SK-N-SH (cell line): ENCODE data around the gene KRT78. TPM values are rescaled to one million over a fixed set of nuclear protein-coding genes. Genes with fewer than 3 reads are reported as not detected.

ENCODE experiments used
- CTCF ChIA-PET: fragments of 300-600, 350-600 bp; formaldehyde crosslinking; extraction: SDS; loops from one replicate; lab custom pipeline; 2021; lab: Yijun Ruan, JAX
- POLR2A ChIA-PET: fragments of 350-600 bp; sonication (Branson Sonifier 250); formaldehyde crosslinking; extraction: SDS; loops from one replicate; lab custom pipeline; 2020; ENCODE audit warnings: antibody characterized with exemption, inconsistent platforms; lab: Yijun Ruan, JAX
- DNase-seq: peaks from one replicate; pipeline ENCODE4 v3.0.0; 2012
- H2AFZ ChIP-seq: fragments of 200-600 bp; sonication (generic); 2 replicates; pipeline ENCODE4 v1.8.1; 2016; ENCODE audit warnings: antibody characterized with exemption, mild to moderate bottlenecking, low read depth
- H3F3A ChIP-seq: fragments of 200-600 bp; sonication (generic); replicated peaks from 2 replicates; pipeline ENCODE3; 2016; ENCODE audit warnings: antibody characterized with exemption, mild to moderate bottlenecking; ENCODE audit not compliant: insufficient read depth
- H3K27ac ChIP-seq, 2 experiments: fragments of 200-500 bp in 1 of 2; fragments of 200-600 bp in 1 of 2; sonication (Bioruptor generic) in 1 of 2; sonication (generic), shearing (Covaris generic) in 1 of 2; 2 replicates each; pipeline versions ENCODE4 v1.5.1 to v1.6.1; 2014 to 2016; ENCODE audit warnings: low read depth in 2 of 2, inconsistent platforms in 1 of 2, low read length in 1 of 2, mild to moderate bottlenecking in 1 of 2, mixed read lengths in 1 of 2
- H3K27me3 ChIP-seq: fragments of 200-600 bp; sonication (generic), shearing (Covaris generic); 2 replicates; pipeline ENCODE4 v1.6.1; 2016; ENCODE audit warnings: mixed run types; ENCODE audit not compliant: insufficient read depth
- H3K36me3 ChIP-seq, 2 experiments: fragments of 200-500 bp in 1 of 2; fragments of 200-600 bp in 1 of 2; sonication (Bioruptor generic) in 1 of 2; sonication (generic) in 1 of 2; replicated peaks in 1 of 2; 2 replicates each; pipeline versions ENCODE3 to v1.5.1; 2014 to 2016; ENCODE audit warnings: low read length in 1 of 2, mild to moderate bottlenecking in 1 of 2; ENCODE audit not compliant: insufficient read depth in 2 of 2, control insufficient read depth in 1 of 2
- H3K4me1 ChIP-seq, 2 experiments: fragments of 200-500 bp in 1 of 2; fragments of 200-600 bp in 1 of 2; sonication (Bioruptor generic) in 1 of 2; sonication (generic), shearing (Covaris generic) in 1 of 2; 2 replicates each; pipeline versions ENCODE4 v1.5.1 to v1.6.1; 2014 to 2016; ENCODE audit warnings: low read depth in 1 of 2, low read length in 1 of 2, mixed run types in 1 of 2; ENCODE audit not compliant: insufficient read depth in 2 of 2, control insufficient read depth in 1 of 2
- H3K4me2 ChIP-seq: fragments of 200-600 bp; sonication (generic), shearing (Covaris generic); 2 replicates; pipeline ENCODE4 v1.6.1; 2017; ENCODE audit warnings: mixed run types
- H3K4me3 ChIP-seq, 2 experiments: fragments of 200-500 bp in 1 of 2; fragments of 200-600 bp in 1 of 2; sonication (Bioruptor generic) in 1 of 2; sonication (generic), shearing (Covaris generic) in 1 of 2; 2 replicates each; pipeline versions ENCODE4 v1.5.1 to v1.8.1; 2014 to 2016; ENCODE audit warnings: low read depth in 2 of 2, inconsistent platforms in 1 of 2, low read length in 1 of 2, mild to moderate bottlenecking in 1 of 2, mixed read lengths in 1 of 2, moderate library complexity in 1 of 2
- H3K79me2 ChIP-seq: fragments of 200-600 bp; sonication (generic); 2 replicates; pipeline ENCODE4 v1.8.1; 2017; ENCODE audit warnings: mild to moderate bottlenecking; ENCODE audit not compliant: insufficient read depth
- H3K9ac ChIP-seq: fragments of 200-600 bp; sonication (generic); 2 replicates; pipeline ENCODE4 v1.6.1; 2017; ENCODE audit warnings: mixed run types
- H3K9me2 ChIP-seq: fragments of 200-600 bp; sonication (generic); 2 replicates; pipeline ENCODE4 v1.6.1; 2017; ENCODE audit warnings: mixed run types
- H3K9me3 ChIP-seq: fragments of 200-600 bp; sonication (generic); 2 replicates; pipeline ENCODE4 v1.6.1; 2017; ENCODE audit warnings: mixed run types, mild to moderate bottlenecking, moderate library complexity
- H4K20me1 ChIP-seq: fragments of 200-600 bp; sonication (generic); 2 replicates; pipeline ENCODE4 v1.6.1; 2017; ENCODE audit warnings: mild to moderate bottlenecking, mixed run types; ENCODE audit not compliant: insufficient read depth
- CHD2 ChIP-seq: fragments of 150-350 bp; IDR thresholded peaks from 2 replicates; pipeline ENCODE4 v1.6.1; 2018; ENCODE audit warnings: low read length; ENCODE audit not compliant: partially characterized antibody
- ELF1 ChIP-seq: IDR thresholded peaks from 2 replicates; pipeline ENCODE4 v1.4.0; 2012
- EP300 ChIP-seq, 2 experiments: IDR thresholded peaks; 2 replicates each; pipeline versions ENCODE4 v1.4.0 to v1.6.1; 2012; ENCODE audit warnings: borderline replicate concordance in 1 of 2, low read depth in 1 of 2, low read length in 1 of 2
- EZH2phosphoT487 ChIP-seq: fragments of 200-600 bp; sonication (generic); IDR thresholded peaks from 2 replicates; pipeline ENCODE4 v1.6.1; 2017; ENCODE audit warnings: low read depth, mixed run types, mild to moderate bottlenecking, antibody characterized with exemption, moderate library complexity, borderline replicate concordance
- FOSL2 ChIP-seq: IDR thresholded peaks from 2 replicates; pipeline ENCODE4 v1.4.0; 2012; ENCODE audit warnings: low read depth, mild to moderate bottlenecking, moderate library complexity, borderline replicate concordance
- FOXJ3 ChIP-seq: sonication (generic); formaldehyde crosslinking; IDR thresholded peaks from 2 replicates; pipeline ENCODE4 v1.5.1; 2020; ENCODE audit warnings: mild to moderate bottlenecking, missing genetic modification reagents
- FOXM1 ChIP-seq: IDR thresholded peaks from 2 replicates; pipeline ENCODE4 v1.4.0; 2012; ENCODE audit warnings: low read depth, mild to moderate bottlenecking
- GATA2 ChIP-seq: sonication (generic); formaldehyde crosslinking; IDR thresholded peaks from 2 replicates; pipeline ENCODE4 v1.5.0; 2020; ENCODE audit warnings: mild to moderate bottlenecking, missing genetic modification reagents
- MEF2A ChIP-seq: IDR thresholded peaks from 2 replicates; pipeline ENCODE4 v1.4.0; 2012; ENCODE audit warnings: low read depth, borderline replicate concordance
- NFIC ChIP-seq: IDR thresholded peaks from 2 replicates; pipeline ENCODE4 v1.4.0; 2012; ENCODE audit warnings: borderline replicate concordance
- NRF1 ChIP-seq: IDR thresholded peaks from 2 replicates; pipeline ENCODE4 v1.6.1; 2012; ENCODE audit warnings: low read depth, mild to moderate bottlenecking, low read length
- PBX3 ChIP-seq: IDR thresholded peaks from 2 replicates; pipeline ENCODE4; 2012
- RAD21 ChIP-seq: IDR thresholded peaks from 2 replicates; pipeline ENCODE4 v1.6.1; 2012; ENCODE audit warnings: mild to moderate bottlenecking, low read length
- RCOR1 ChIP-seq: fragments of 150-350 bp; IDR thresholded peaks from 2 replicates; pipeline ENCODE4 v1.6.1; 2017; ENCODE audit warnings: antibody characterized with exemption, low read length
- RFX5 ChIP-seq: IDR thresholded peaks from 2 replicates; pipeline ENCODE4 v1.6.1; 2012; ENCODE audit warnings: mild to moderate bottlenecking, improper control_type of control experiment, low read length
- SIN3A ChIP-seq: IDR thresholded peaks from 2 replicates; pipeline ENCODE4 v1.6.1; 2012; ENCODE audit warnings: low read depth, mild to moderate bottlenecking, low read length, moderate library complexity, borderline replicate concordance
- SMC3 ChIP-seq: IDR thresholded peaks from 2 replicates; pipeline ENCODE4 v1.6.1; 2012; ENCODE audit warnings: low read depth, low read length, improper control_type of control experiment
- TEAD4 ChIP-seq: IDR thresholded peaks from 2 replicates; pipeline ENCODE4 v1.4.0; 2012; ENCODE audit warnings: mild to moderate bottlenecking, borderline replicate concordance; ENCODE audit not compliant: insufficient read depth
- USF2 ChIP-seq: fragments of 150-350 bp; IDR thresholded peaks from 2 replicates; pipeline ENCODE4 v1.6.1; 2017; ENCODE audit warnings: antibody characterized with exemption, low read length, low read depth, borderline replicate concordance
- WGBS: methylation state at CpG from one replicate; pipeline ENCODE4 v1.1.6; 2017; ENCODE audit warnings: low lambda C conversion rate; 5-methylcytosine and 5-hydroxymethylcytosine counted together
- polyA plus RNA-seq, 3 experiments: library from polyadenylated mRNA; depleted of rRNA; stranded (reverse); fragments of >200 nt; gene quantifications; 2 replicates each; pipeline ENCODE4 v1.2.3, GENCODE V29; 2012

The KRT78 gene
- polyA plus RNA-seq, 1 of the 3 experiments (the other 2 are of a cell fraction): not detected

- TF ChIP-seq SIN3A: no peak
- no peak for TF ChIP-seq TEAD4
- no peak for TF ChIP-seq RAD21
- TF ChIP-seq FOXJ3: no peak
- no peak for TF ChIP-seq CHD2
- no peak for TF ChIP-seq EP300 (IDR thresholded peaks at IDR 0.05; ENCODE audit: borderline replicate concordance in 1 of 2, low read depth in 1 of 2, low read length in 1 of 2)
- no peak for TF ChIP-seq USF2
- no peak for TF ChIP-seq SMC3
- no peak for TF ChIP-seq FOSL2
Observed at GRCh38 chr12:52791271-52792184, 57.3 kb downstream of the KRT78 start (continued).

- Histone ChIP-seq H3K9me3 (no peaks in the 10 kb centered on the region), H3K4me3 (no peak overlapping the region), H3K27me3 (peaks cover 18% of the 10 kb centered on the region; the same call in 1 of the 2 replicates), H3K36me3 (no peaks in the 10 kb centered on the region), H3K27ac (no peak overlapping the region), H3K4me2 (no peak overlapping the region), H3F3A (no peaks in the 10 kb centered on the region), H3K9me2 (no peaks in the 10 kb centered on the region), H3K79me2 (no peaks in the 10 kb centered on the region), H3K4me1 (no peaks in the 10 kb centered on the region), H4K20me1 (no peaks in the 10 kb centered on the region), H2AFZ (no peak overlapping the region), H3K9ac (no peak overlapping the region)
- ChIA-PET POLR2A (no interaction called here), CTCF (interaction anchor here (0.6 to 2.5 kb wide), 3 partner anchors 12 to 191 kb away, joined by 3 to 6 read pairs (median 3); no protein-coding TSS in a partner anchor)
- DNase-seq: no peak
- no peak for TF ChIP-seq USF2
- TF ChIP-seq GATA2 (CRISPR knock-in tag): no peak
- TF ChIP-seq SIN3A: no peak
- TF ChIP-seq CHD2: no peak
- TF ChIP-seq NFIC: no peak
- TF ChIP-seq MEF2A: no peak
- TF ChIP-seq RFX5: no peak
- TF ChIP-seq FOXM1: no peak
- no peak for TF ChIP-seq FOXJ3
- TF ChIP-seq RAD21: no peak
- TF ChIP-seq PBX3: no peak
- TF ChIP-seq NRF1: no peak
- no peak for TF ChIP-seq EZH2phosphoT487
- no peak for TF ChIP-seq RCOR1
- TF ChIP-seq ELF1: no peak
- WGBS: 42% methylated on average over 12 of the region's 19 CpGs
Observed at GRCh38 chr12:52790427-52791270, 58.1 kb downstream of the KRT78 start.
